H1 (cell line): ENCODE measurements around the gene ARHGEF40. TPM values are rescaled to one million over a fixed set of nuclear protein-coding genes. Genes with fewer than 3 reads are reported as not detected.

Source experiments
- POLR2AphosphoS5 ChIP-seq: IDR thresholded peaks from 2 replicates; pipeline ENCODE4 v1.6.1; 2011; ENCODE audit warnings: low read depth, low read length
- polyA plus RNA-seq, 7 experiments: library from polyadenylated mRNA; depleted of rRNA in 3 of 7; stranded (reverse) in 5 of 7; unstranded in 2 of 7; fragments of >200 nt in 5 of 7; fragments of 200-250 nt in 2 of 7; gene quantifications; 1 replicate in 5 of 7; 2 replicates in 1 of 7; 4 replicates in 1 of 7; pipeline versions ENCODE4 v1.2.1 to v1.2.3, GENCODE V29; 2011 to 2013; ENCODE audit warnings: missing spikeins in 2 of 7, mixed read lengths in 2 of 7
- total RNA-seq: library from RNA; stranded (reverse); fragmentation: NEBNext Ultra II Directional; extraction: Animal tissue kit (Norgen Biotek cat#: 25700); gene quantifications from 2 replicates; pipeline ENCODE4 v1.2.1, GENCODE V29; 2021

Gene ARHGEF40
- total and polyA plus RNA-seq, 2 of the 8 experiments (the other 6 are each of a cell fraction or from before 2014, with no cell fraction given) = 53.1 to 101 TPM

DNA sequence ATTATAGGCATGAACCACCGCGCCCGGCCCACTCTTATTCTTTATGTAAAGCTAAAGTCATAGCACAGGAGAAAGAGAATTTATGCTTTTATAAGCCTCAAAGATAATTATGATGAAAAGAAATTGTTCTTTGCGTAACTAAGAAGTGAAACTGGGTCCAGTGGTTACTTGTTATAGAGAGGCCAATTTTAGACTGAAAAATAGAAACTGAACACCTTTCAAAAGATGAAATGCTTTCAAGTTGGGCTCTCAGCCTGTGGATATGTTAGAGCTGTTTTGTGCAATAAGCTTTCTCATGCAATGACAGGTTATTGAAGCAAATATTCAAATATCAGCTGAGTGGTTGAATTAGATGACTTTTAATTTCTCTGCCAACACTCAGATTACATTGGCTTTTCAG, 38.7 kb downstream of the ARHGEF40 start (continued):
- no peak for TF ChIP-seq POLR2AphosphoS5
